Liver (tissue), 9 donors: Measurements from ENCODE around the gene ECEL1. TPM values are rescaled to one million over a fixed set of nuclear protein-coding genes. Genes with fewer than 3 reads are reported as not detected.

ENCODE experiments used
- DNase-seq: peaks from one replicate; pipeline ENCODE4 v3.0.0-alpha.2; 2017; ENCODE audit warnings: low spot score
- H3K27ac ChIP-seq, 2 donors: one replicate each; pipeline ENCODE4 v1.7.0; 2013; ENCODE audit warnings: inconsistent platforms in 2 of 2, low read length in 2 of 2, control low read depth in 1 of 2, low read depth in 1 of 2, mild to moderate bottlenecking in 1 of 2
- H3K27me3 ChIP-seq, 4 donors: one replicate each; pipeline versions ENCODE4 v1.6.1 to v1.7.0; 2013; ENCODE audit warnings: low read length in 3 of 4, inconsistent platforms in 1 of 4, mild to moderate bottlenecking in 1 of 4, moderate library complexity in 1 of 4; ENCODE audit not compliant: control insufficient read depth in 4 of 4, insufficient read depth in 4 of 4
- H3K36me3 ChIP-seq, 4 donors: one replicate each; pipeline versions ENCODE4 v1.6.1 to v1.7.0; 2013; ENCODE audit warnings: low read length in 3 of 4, mild to moderate bottlenecking in 3 of 4, low read depth in 1 of 4, moderate library complexity in 1 of 4; ENCODE audit not compliant: control insufficient read depth in 4 of 4, insufficient read depth in 3 of 4
- H3K4me1 ChIP-seq, 4 donors: one replicate each; pipeline versions ENCODE4 v1.6.1 to v1.7.0; 2013; ENCODE audit warnings: low read length in 3 of 4, mild to moderate bottlenecking in 3 of 4, moderate library complexity in 1 of 4; ENCODE audit not compliant: control insufficient read depth in 4 of 4, insufficient read depth in 4 of 4
- H3K4me3 ChIP-seq, 3 donors: one replicate each; pipeline versions ENCODE4 v1.6.1 to v1.7.0; 2013; ENCODE audit warnings: low read length in 3 of 3, control low read depth in 1 of 3, low read depth in 1 of 3, mild to moderate bottlenecking in 1 of 3
- H3K9ac ChIP-seq, 2 donors: one replicate each; pipeline ENCODE4 v1.7.0; 2013; ENCODE audit warnings: low read length in 2 of 2, mild to moderate bottlenecking in 2 of 2, moderate library complexity in 2 of 2, control low read depth in 1 of 2, low read depth in 1 of 2
- H3K9me3 ChIP-seq, 4 donors: one replicate each; pipeline versions ENCODE4 v1.6.1 to v1.7.0; 2013; ENCODE audit warnings: low read length in 3 of 4; ENCODE audit not compliant: control insufficient read depth in 4 of 4
- EGR1 ChIP-seq, 2 donors: IDR thresholded peaks; 2 replicates each; pipeline ENCODE4 v1.6.1; 2016 to 2018; ENCODE audit warnings: antibody characterized with exemption in 2 of 2, low read depth in 2 of 2
- FOXA1 ChIP-seq: IDR thresholded peaks from 2 replicates; pipeline ENCODE4 v1.6.1; 2016; ENCODE audit warnings: antibody characterized with exemption
- FOXA2 ChIP-seq: IDR thresholded peaks from 2 replicates; pipeline ENCODE4 v1.6.1; 2016; ENCODE audit warnings: antibody characterized with exemption
- GABPA ChIP-seq, 2 donors: IDR thresholded peaks in 1 of 2; conservative IDR thresholded peaks in 1 of 2; 2 replicates each; pipeline ENCODE4 v1.6.1; 2016; ENCODE audit warnings: antibody characterized with exemption in 2 of 2, mild to moderate bottlenecking in 1 of 2, moderate library complexity in 1 of 2
- HNF4A ChIP-seq, 2 donors: conservative IDR thresholded peaks; 2 replicates each; pipeline ENCODE4 v1.6.1; 2016; ENCODE audit warnings: antibody characterized with exemption in 2 of 2, mild to moderate bottlenecking in 2 of 2
- HNF4G ChIP-seq: IDR thresholded peaks from 2 replicates; pipeline ENCODE4 v1.6.1; 2016; ENCODE audit warnings: antibody characterized with exemption
- JUND ChIP-seq, 2 donors: IDR thresholded peaks; 2 replicates each; pipeline ENCODE4 v1.6.1; 2016; ENCODE audit warnings: antibody characterized with exemption in 2 of 2
- NR2F2 ChIP-seq: IDR thresholded peaks from 2 replicates; pipeline ENCODE4 v1.6.1; 2016; ENCODE audit warnings: antibody characterized with exemption
- RAD21 ChIP-seq, 2 donors: IDR thresholded peaks; 2 replicates each; pipeline ENCODE4 v1.6.1; 2016; ENCODE audit warnings: antibody characterized with exemption in 2 of 2, mild to moderate bottlenecking in 2 of 2
- RXRA ChIP-seq, 2 donors: IDR thresholded peaks; 2 replicates each; pipeline ENCODE4 v1.6.1; 2017 to 2018; ENCODE audit warnings: antibody characterized with exemption in 2 of 2, mild to moderate bottlenecking in 1 of 2
- SP1 ChIP-seq: IDR thresholded peaks from 2 replicates; pipeline ENCODE4 v1.6.1; 2018; ENCODE audit warnings: antibody characterized with exemption, mild to moderate bottlenecking
- TAF1 ChIP-seq: conservative IDR thresholded peaks from 2 replicates; pipeline ENCODE4 v1.6.1; 2016; ENCODE audit warnings: antibody characterized with exemption, mild to moderate bottlenecking
- WGBS: extraction: QIAGEN DNeasy Blood & Tissue Kit; methylation state at CpG from one replicate; pipeline ENCODE4 v1.1.7; 2013; 5-methylcytosine and 5-hydroxymethylcytosine counted together
- polyA plus RNA-seq, 2 donors: library from polyadenylated mRNA; stranded (reverse) in 1 of 2; unstranded in 1 of 2; fragments of 200-250 nt in 1 of 2; fragments of >200 nt in 1 of 2; fragmentation: Nextera tagmentation in 1 of 2; extraction: Ambion mirVana in 1 of 2; gene quantifications; one replicate each; pipeline versions ENCODE4 v1.2.1 to v1.2.3, GENCODE V29; 2013 to 2015
- total RNA-seq, 2 donors: library from RNA; depleted of rRNA; stranded (reverse); fragments of >200 nt; gene quantifications; one replicate each; pipeline ENCODE4 v1.2.3, GENCODE V29; 2014
- TF ChIP-seq, protein P1 (sequence below): IDR thresholded peaks from 2 replicates; pipeline ENCODE4 v1.6.1; 2016; ENCODE audit warnings: antibody characterized with exemption
- TF ChIP-seq, protein P2 (sequence below): IDR thresholded peaks from 2 replicates; pipeline ENCODE4 v1.6.1; 2016; ENCODE audit warnings: antibody characterized with exemption, mild to moderate bottlenecking
- TF ChIP-seq, protein P3 (sequence below): IDR thresholded peaks from 2 replicates; pipeline ENCODE4 v1.6.1; 2016; ENCODE audit warnings: antibody characterized with exemption
- donor health status: healthy.
- donor health status: healthy.
- donor health status: healthy.
- donor health status: healthy.
- donor health status: healthy.

ECEL1 gene
- total and polyA plus RNA-seq, 4 donors, result 0.67 to 1.8 TPM; not detected in 2

DNA sequence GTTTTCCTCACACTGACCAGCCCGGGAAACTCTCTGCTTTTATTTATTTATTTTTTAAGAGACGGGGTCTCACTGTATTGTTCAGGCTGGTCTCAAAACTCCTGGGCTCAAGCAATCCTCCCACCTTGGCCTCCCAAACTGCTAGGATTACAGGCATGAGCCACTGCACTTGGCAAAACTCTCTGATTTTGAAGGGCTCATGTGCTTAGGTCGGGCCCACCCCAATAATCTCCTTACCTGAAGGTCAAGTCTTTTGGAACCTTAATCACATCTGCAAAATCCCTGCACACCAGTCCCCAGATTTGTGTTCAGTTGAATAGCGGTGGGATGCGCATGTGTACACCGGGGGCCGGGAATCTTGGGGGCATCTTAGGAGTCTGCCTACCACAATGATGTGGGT is 7.7 kb upstream of the ECEL1 start:
- Histone ChIP-seq H3K4me1 (no peaks in the 10 kb centered on the region), H3K9ac (no peak overlapping the region), H3K27ac (no peak overlapping the region), H3K27me3 (no peaks in the 10 kb centered on the region), H3K9me3 (no peaks in the 10 kb centered on the region), H3K36me3 (no peaks in the 10 kb centered on the region), H3K4me3 (no peak overlapping the region)
- DNase-seq, result no peak
- WGBS, result 93% methylated on average over 7 of the region's 7 CpGs
- TF ChIP-seq FOXA2 (no peak), JUND (IDR thresholded peaks at IDR 0.05) (no peak), EGR1 (IDR thresholded peaks at IDR 0.05; ENCODE audit: low read depth in 2 of 2) (no peak), GABPA (IDR thresholded peaks at IDR 0.05 in 1 of 2, conservative IDR thresholded peaks at IDR 0.05 in 1 of 2) (no peak), HNF4G (no peak), NR2F2 (no peak), SP1 (no peak), RAD21 (IDR thresholded peaks at IDR 0.05) (no peak), RXRA (IDR thresholded peaks at IDR 0.05) (no peak), FOXA1 (no peak), HNF4A (conservative IDR thresholded peaks at IDR 0.05) (no peak), TAF1 (no peak)
- TF ChIP-seq, protein P1, sequence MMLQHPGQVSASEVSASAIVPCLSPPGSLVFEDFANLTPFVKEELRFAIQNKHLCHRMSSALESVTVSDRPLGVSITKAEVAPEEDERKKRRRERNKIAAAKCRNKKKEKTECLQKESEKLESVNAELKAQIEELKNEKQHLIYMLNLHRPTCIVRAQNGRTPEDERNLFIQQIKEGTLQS, result no peak
- TF ChIP-seq, protein P2, sequence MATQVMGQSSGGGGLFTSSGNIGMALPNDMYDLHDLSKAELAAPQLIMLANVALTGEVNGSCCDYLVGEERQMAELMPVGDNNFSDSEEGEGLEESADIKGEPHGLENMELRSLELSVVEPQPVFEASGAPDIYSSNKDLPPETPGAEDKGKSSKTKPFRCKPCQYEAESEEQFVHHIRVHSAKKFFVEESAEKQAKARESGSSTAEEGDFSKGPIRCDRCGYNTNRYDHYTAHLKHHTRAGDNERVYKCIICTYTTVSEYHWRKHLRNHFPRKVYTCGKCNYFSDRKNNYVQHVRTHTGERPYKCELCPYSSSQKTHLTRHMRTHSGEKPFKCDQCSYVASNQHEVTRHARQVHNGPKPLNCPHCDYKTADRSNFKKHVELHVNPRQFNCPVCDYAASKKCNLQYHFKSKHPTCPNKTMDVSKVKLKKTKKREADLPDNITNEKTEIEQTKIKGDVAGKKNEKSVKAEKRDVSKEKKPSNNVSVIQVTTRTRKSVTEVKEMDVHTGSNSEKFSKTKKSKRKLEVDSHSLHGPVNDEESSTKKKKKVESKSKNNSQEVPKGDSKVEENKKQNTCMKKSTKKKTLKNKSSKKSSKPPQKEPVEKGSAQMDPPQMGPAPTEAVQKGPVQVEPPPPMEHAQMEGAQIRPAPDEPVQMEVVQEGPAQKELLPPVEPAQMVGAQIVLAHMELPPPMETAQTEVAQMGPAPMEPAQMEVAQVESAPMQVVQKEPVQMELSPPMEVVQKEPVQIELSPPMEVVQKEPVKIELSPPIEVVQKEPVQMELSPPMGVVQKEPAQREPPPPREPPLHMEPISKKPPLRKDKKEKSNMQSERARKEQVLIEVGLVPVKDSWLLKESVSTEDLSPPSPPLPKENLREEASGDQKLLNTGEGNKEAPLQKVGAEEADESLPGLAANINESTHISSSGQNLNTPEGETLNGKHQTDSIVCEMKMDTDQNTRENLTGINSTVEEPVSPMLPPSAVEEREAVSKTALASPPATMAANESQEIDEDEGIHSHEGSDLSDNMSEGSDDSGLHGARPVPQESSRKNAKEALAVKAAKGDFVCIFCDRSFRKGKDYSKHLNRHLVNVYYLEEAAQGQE, result no peak
- TF ChIP-seq, protein P3, sequence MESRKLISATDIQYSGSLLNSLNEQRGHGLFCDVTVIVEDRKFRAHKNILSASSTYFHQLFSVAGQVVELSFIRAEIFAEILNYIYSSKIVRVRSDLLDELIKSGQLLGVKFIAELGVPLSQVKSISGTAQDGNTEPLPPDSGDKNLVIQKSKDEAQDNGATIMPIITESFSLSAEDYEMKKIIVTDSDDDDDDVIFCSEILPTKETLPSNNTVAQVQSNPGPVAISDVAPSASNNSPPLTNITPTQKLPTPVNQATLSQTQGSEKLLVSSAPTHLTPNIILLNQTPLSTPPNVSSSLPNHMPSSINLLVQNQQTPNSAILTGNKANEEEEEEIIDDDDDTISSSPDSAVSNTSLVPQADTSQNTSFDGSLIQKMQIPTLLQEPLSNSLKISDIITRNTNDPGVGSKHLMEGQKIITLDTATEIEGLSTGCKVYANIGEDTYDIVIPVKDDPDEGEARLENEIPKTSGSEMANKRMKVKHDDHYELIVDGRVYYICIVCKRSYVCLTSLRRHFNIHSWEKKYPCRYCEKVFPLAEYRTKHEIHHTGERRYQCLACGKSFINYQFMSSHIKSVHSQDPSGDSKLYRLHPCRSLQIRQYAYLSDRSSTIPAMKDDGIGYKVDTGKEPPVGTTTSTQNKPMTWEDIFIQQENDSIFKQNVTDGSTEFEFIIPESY, result no peak

DNA sequence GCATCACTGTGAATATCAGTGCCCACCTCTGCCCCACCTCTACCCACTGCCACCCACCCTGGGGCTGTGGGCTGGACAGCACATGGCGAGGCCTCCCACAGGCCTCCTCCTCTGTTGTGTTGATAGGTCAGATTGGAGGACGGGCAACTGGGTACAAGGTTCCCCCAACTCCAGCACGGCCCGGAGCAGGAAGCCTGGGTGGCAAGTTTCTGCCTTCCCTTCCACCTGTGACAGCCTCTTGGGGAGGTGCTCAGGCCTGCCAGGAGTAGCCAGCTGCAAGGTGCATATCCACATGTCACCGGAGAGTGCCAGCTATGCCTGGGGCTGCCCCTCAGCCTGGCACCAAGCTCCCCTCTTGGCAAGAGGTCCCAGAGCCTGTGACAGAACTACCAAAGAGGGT is 6.9 kb upstream of the ECEL1 start:
- Histone ChIP-seq H3K4me1 (no peaks in the 10 kb centered on the region), H3K27ac (no peak overlapping the region), H3K4me3 (no peak overlapping the region), H3K27me3 (no peaks in the 10 kb centered on the region), H3K9me3 (no peaks in the 10 kb centered on the region), H3K36me3 (no peaks in the 10 kb centered on the region), H3K9ac (no peak overlapping the region)
- TF ChIP-seq TAF1 (no peak), RXRA (IDR thresholded peaks at IDR 0.05) (no peak)
- no peak for DNase-seq
- WGBS, result 95% methylated on average over 5 of the region's 5 CpGs
